Putamen (tissue), 1 donor: ENCODE measurements around the gene ILK.

Source experiments
- DNase-seq: peaks from one replicate; pipeline ENCODE4 v3.0.0-alpha.2; 2016; ENCODE audit warnings: low spot score

The ILK gene

DNA sequence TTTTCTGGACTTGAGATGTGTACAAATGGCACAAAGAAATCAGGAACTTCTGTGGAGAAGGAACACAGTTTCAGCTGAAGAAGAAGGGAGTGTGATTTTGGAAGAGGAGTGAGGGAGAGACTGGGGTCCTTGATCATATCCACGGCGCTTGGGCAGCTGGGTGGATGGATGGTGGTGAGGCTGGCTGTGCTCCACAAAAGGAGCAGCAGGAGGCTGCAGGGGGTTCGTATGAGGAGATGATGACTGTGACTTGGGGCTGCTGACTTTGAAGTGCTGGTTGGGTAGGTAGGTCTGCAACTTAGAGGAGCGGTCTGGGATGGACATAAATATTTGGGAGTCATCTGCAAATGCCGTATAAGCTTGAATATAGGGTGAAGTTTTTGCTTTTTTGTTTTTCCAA lies 53.4 kb downstream of the ILK start:
- DNase-seq: no peak

DNA sequence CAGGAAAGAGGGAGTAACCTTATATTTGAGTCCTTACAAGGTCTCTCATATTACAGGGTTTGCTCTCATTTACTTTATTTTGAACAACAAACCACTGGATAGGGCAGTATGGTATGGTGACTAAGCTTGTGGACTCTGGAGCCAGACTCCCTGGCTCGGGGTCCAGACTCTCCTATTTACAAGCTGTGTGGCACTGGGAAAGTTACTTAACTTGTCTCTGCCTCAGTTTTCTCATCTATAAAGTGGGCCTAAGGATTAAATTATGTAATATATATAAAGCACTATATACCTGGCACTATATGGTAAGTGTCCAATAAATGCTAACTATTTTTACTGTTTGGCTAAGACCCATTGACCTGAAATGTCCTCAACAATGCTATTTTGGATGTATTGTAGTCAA lies 53.8 kb downstream of the ILK start:
- DNase-seq: no peak

DNA sequence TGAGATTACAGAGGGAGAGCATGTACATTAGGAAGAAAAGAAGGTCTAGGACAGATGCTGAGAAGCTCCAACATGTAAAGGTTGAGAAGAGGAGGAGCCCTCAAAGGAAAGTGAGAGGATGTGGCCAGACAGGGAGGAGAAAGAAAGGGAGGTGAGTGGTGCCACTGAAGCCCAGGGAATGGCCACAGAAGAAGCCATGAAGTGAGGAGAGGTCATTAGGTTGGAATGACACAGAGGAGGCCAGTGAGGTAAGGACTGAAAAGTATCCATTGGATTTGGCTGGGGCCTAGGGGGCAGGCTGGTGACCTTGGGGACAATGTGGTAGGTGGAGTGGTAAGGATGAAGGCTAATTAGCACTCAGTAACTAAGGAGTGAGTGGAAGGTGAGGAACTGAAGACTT lies 55.1 kb downstream of the ILK start:
- no peak for DNase-seq
